HG02973 (cell line): ENCODE measurements around the gene KCNC1.

Experiments
- ATAC-seq: cut with Tn5 transposase; IDR thresholded peaks from one replicate; pipeline ENCODE4 v1.9.1; 2021; ENCODE audit warnings: moderate library complexity; ENCODE audit not compliant: unreplicated experiment

KCNC1 gene

DNA sequence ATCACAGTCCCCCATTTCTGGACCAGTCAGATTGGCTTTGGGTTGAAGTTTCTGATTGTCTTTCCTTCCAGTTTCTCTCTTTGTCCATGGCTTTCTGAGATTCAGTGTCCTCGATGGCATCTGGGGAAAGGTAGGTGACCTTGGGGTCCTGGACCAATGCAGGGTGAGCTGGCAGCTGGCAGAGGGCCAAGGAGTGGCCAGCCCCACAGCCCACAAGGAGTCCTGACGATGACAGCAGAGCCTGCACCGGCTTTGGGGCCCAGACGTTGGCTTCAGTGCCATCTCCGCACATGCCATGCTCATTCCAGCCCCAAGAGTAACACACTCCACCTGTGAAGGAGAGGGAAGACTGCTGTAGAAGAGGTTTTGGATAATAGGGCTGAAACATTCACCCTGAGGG lies 53.5 kb downstream of the KCNC1 start:
- no peak for ATAC-seq

DNA sequence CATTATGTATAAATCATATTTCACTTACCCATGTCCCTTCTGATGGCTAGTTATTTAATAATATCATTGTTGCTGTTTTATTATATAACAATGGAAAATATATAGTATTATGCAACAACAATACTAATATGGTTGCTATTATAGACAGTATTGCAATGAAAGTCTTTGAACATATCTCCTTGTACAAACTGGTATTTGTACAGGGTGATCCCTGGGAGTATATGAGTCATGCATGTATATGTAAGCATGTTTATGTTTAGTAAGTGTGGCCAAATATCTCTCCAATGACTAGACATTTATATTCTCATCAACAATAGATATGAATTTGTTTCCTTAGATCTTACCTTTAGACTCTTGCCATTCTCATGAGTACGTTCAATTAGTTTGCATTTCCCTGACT lies 55.9 kb downstream of the KCNC1 start:
- ATAC-seq, result no peak

DNA sequence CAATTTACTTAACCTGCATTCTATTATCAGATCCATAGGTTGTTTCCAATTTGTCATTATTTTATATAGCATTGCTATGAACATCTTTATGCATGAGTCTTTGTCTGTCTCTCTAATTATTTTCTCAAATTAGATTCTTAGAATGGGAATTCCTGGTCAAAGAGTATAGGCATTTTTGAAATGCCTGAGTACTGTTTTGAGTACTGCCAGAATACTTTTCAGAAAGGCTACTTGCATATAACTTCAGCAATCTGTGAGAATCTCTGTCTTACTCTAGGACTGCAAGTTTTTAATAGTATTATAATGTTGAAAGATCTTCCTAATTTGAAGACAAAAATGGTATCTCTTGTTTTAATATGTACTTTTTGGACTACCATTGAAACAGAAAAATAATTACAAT lies 56.6 kb downstream of the KCNC1 start:
- no peak for ATAC-seq

DNA sequence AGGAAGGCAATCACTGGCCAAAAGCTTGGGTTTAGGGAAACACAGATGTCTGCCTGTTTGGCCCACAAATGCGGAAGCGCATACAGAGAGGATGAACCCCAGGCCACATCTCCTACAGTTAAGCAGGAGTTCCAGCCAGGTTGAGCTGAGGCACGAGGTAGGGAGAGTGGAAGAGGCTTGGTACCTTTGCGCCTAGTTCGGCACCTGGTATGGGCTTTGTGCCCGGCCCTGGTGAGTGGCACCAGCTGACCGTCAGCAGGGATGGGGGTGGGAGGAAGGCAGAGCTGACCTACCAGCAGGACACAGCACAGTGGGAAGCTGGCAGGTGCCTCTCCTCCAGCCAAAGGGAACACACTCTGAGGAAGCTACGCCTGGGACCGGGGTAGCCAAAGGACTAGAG lies 57.6 kb downstream of the KCNC1 start:
- ATAC-seq, result no peak

DNA sequence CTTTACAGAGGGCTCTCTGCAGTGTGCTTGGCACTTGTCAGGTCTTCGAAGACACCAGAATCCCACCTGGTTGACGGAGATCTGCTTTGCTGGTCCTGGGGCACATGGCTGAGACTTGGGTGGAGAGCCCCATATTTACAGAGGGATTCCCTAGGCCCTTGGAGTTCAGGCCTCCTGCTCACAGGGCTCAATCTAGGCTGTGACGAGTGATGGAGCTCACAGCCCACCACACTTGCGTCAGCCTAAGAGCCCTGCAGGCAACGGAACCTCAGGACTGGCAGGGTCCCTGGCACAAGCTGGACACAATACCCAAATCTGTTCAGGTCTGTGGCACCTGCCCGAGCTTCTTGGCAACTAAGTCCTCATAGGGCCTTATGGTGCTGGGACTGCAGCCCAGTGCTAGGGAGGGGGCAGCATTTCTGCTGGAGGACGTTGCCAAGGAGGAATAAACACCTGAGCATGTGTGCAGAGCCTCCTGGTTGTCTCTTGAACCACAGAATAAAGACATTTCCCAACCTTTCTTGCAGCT lies 59.1 kb downstream of the KCNC1 start:
- no peak for ATAC-seq

DNA sequence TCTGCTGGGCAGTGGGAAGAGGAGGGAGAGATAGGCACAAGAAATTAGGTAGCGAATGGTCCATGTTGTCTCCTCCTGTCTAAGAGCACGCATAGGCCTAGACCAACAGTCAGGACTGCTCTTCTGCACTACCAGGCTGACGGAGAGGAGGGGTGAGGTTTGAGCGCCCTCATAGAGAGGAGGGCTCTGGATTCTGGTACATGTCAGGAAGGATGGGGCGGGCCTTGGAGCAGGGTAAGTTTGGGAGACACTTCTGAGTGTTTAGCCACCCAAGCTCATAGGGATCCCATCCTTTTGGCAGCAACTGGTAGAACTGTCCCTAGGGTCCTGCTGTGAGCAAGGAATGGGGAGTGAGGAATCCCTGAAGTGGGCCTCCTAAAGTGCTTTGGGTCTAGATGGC lies 60.4 kb downstream of the KCNC1 start:
- no peak for ATAC-seq

DNA sequence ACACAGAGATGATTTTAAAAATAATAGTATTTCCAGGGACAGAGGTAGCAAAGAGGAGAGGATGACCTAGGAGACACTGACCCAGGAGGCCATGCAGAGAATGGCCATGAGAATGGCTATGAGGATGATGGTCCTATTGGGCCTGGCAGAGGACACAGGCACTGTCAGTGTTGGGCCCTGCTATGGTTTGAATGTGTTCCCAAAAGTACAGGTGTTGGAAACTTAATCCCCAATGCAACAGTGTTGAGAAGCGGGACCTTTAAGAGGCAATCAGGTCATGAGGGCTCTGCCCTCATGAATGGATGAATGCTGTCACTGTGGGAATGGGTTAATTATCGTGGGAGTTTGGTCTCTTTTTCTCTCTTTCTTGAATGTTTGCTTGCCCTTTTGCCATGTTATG lies 61.6 kb downstream of the KCNC1 start:
- no peak for ATAC-seq

DNA sequence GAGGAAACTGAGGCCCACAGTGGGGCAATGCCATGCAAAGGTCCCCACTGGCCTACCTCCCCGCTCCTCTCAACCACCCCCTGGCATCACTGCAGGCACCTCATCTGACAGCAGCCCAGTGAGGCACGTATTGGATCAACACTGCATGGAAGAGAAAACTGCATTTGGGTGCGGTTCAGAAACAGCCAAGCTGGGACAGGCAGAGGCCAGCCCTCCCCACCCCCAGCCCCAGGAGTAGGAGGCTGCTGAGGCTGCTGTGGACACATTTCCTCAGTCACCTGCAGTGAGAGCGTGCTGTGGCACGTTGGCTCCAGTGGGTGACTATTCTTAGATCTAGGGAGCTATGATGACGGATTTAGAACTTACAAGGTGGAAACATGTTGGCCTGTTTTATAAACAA lies 63.7 kb downstream of the KCNC1 start:
- ATAC-seq, result no peak

DNA sequence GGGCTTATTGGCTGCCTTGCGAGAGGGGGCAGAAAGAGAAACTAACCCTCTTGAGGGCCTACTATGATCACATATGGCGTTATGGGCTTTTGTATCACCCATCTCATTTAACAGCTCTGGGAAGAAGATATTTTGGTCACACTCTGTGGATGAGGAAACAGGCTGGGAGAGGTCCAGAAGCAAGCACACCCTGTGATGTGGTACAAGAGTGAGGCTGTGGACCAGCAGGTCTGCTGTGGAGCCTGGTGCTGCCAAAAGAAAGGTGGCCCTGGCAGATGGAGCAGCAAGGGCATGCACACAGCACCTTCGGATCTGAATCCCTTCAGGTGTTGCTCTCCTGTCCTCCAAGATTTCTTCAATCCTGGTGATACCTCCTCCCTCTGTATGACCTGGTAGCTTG lies 64.1 kb downstream of the KCNC1 start:
- no peak for ATAC-seq

DNA sequence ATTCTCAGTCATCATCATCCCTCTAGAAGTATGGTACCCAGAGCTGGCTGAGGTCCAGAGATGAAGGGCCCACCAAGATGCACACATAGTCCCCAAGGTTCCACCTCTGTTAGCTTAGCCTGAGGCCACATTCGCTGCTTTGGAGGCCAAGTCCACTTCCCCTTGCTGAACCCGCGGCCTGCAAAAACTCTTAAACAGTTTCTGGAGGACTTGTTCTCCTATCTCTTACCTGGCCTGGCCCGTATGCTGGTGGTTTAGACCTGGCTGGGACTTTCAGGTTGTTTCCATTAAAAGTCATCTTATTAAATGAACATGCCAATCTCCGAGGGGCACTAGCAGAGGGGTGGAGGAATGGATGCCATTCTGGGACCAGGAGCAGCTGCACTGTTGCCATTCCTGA lies 64.6 kb downstream of the KCNC1 start:
- no peak for ATAC-seq

DNA sequence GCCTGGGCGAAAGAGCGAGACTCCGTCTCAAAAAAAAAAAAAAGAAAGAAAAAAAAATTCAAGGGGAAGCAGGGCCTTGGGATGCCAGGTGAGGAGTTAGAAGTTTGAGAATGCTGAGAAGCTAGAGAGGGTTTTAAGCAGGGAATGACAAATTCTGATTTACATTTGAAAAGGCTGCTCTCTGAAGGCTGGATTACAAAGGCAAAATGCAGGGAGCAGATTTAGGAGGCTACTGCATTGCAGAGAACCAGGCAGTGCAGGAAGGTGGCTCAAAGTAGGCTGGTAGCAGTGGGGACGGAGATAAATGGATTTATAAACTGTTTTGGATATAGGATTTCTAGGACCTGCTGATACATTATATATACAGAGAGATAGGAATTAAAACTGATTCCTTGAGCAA lies 66.6 kb downstream of the KCNC1 start:
- ATAC-seq, result no peak

DNA sequence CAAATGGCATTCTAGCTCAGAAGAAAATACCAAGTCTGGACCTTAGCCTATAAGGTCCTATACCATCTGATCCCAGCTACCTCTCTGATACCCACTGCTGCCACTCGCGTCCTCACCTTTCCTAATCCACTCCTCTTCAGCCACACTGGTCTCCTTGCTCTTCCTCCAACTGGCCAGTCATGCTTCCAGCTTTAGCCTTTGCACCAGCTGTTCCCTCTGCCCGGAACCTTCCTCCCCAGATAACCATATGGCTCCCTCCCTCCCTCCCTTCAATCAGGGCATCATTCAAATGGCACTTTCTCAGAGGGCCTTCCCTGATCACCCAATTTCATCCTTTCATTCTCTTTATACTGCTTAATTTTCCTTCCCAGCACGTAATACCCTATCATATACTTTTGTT lies 67.9 kb downstream of the KCNC1 start:
- no peak for ATAC-seq

DNA sequence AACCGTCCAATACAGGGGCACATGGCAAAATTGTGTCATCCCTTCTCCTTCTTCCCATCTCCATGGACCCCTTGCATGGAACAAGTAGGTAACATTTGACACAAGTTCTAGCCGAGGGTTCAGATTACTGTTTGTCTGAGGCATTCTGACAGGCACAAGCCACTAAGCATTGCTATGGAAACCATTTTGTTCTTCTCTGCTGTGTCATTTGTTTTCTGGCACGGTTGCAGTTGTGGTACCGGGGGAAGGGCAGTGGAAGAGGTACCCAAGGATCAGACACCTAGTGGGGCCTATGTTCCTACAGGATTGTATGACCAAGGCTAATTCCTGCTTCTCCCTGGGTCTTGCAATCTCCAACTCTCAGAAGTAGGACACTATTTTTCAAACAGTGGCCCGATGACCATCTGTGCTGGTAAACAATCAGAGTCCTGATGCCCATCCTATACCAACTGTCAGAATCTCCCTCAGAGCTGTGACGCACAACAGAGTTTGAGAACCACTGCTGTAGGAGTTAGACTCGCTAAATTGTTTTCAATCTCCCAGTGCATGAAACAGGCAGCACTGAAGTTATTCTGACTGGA lies 69.3 kb downstream of the KCNC1 start:
- no peak for ATAC-seq

DNA sequence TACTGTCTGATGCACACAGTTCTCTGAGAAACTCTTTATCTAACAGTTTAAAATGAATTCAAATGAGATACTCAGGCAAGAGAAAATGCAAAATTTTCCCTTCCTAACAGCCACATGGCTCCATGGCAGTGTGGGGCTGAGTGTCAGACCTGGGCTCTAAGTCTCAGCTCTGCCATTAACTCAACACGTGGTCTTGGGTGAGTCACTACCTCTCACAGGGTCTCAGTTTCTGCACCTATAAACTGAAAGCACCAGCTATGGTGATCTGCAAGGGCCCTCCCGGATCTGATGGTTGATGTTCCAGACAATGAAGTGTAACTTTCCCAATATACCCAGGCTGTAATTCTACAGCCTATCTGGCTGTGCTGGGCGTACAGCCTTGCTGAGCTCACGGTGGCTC lies 70.5 kb downstream of the KCNC1 start:
- no peak for ATAC-seq

DNA sequence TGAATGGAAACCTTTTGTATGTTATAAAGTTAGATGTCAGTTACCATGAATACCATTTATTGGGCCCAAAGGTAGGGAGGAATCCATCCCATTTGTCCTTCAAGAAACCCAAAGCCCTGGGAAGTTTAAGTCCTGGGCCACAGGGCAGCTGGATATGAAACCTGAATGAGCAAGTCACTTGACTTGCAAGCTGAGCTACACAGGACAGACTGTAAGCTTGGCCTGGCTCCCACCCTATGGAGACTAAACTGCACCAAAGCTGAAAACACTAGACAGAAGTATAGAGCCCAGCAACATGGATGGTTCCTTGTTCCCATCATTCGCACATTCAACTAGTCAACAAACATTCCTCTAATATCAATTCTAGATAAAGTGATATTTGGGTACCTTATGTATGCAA lies 71.3 kb downstream of the KCNC1 start:
- no peak for ATAC-seq

DNA sequence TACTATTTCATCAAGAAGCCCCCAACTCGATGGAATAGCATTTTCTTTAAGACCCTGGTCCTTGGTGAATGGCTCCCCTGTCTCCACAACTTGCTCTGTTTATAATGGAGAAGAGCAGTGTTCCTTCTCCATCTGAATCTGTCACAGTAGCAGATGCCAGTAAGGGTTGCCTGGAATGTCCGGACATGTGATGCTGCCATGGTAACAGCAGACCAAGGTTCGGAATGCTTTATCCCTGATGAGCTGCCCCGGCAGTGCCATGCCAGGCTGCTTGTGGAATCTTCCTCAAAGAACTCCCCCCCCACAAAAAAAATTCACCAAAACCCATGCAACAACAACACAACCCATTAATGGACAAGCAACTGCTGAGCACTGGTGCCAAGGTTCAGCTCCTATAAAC lies 72.5 kb downstream of the KCNC1 start:
- no peak for ATAC-seq

DNA sequence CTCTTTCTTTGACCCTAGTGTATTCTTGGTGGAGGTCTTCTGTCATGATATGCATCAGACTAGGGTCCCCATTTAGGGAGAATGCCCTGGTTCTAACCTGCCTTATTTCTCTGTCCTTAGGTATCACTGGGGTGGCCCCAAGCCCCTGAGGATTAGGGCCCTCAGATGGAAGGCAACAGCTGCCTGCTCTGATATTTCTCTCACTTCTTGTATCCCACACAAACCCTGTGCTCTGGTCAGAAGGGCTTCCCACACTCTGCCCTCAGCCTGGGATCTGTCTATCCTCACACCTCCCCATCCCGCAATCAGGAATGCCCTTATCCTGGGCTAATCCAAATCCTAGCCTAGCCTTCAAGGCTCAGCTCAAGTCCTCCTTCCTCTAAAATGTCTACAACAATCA lies 75.5 kb downstream of the KCNC1 start:
- ATAC-seq, result no peak

DNA sequence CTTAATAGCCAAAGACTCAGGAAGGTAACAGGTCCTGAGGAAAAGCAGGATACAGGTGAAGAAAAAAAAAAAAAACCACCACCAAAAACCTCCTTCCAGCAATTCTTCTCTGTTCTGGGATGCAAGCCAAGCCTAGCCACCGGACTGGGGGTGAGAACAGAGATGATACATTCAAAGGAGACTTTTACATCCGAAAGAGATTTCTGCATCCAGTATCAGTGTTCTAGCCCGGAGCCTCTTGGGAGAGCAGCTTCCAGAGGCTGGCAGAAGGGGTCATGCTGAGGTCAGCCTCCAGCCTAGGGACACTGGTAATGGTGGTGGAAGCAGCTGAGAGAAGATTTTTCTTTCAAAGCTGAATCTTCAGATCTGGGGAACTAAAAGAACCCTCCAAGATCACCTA lies 76.2 kb downstream of the KCNC1 start:
- ATAC-seq, result no peak

DNA sequence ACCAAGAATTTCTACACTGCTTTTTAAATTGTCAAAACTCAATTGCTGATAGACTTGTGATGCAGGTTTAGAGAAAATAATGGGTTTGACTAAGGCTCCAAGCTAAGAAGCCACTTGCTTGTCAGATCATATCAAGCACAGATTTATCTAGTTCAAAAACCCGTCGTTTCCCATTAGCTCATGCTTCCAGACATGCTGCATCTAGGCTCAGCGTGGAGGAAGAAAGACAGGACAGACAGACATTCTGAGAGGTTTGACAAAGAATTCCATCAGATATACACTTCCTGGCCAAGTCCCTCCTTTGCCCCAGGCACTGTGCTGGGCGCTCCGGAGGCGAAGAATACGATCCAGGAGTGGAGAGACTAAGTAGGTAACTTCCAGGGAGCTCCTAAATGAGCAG lies 76.8 kb downstream of the KCNC1 start:
- ATAC-seq, result no peak

DNA sequence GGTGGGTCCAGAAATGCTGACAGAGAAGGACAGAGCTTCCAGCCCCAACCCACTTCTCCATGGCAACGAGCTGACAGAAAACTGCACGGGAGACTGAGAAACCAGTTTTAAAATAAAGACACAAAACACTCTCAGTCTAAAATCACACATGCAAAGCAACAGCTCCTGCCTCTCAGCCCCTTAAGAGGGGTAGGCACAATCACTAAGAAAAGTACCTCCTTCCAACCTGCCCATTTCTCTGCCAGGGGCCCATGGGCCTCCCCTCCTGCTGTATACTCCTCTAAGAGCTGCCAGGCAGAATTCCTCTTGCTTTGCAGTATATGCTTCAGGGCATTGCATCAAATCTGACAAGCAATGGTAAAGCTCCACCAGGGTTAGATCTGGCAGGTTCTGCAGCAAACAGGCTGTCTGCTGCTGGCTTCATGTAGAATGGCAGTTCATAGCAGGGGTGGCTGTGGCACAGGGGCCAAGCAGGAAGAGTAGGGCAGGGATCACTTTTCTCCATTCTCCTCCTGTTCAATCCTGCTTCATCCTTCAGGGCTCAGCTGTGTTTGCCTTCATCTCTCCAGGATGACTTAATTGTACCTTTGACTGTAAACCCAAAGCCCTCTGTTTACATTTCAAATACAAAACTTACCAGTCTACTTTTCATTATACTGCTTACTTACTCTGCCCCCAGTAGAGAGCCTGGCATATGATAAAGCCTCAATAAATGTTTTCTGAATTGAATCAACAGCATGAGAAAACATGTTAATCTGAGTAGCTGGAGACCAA lies 77.7 kb downstream of the KCNC1 start:
- no peak for ATAC-seq

DNA sequence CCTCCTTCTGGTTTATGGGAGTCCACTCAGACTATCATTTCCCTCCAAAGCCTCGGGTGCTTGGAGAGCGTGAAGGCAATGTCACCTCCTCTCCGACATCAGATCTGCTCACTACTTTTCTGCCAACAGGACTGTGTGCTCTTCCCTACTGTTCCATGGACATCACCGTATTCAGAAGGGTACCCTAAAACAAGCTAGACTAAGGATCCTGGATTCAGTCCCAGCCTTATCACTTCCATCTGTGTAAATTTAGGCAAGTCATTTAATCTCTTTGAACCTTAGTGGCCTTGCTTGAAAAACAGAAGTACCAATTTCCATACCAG lies 78.2 kb downstream of the KCNC1 start:
- no peak for ATAC-seq

DNA sequence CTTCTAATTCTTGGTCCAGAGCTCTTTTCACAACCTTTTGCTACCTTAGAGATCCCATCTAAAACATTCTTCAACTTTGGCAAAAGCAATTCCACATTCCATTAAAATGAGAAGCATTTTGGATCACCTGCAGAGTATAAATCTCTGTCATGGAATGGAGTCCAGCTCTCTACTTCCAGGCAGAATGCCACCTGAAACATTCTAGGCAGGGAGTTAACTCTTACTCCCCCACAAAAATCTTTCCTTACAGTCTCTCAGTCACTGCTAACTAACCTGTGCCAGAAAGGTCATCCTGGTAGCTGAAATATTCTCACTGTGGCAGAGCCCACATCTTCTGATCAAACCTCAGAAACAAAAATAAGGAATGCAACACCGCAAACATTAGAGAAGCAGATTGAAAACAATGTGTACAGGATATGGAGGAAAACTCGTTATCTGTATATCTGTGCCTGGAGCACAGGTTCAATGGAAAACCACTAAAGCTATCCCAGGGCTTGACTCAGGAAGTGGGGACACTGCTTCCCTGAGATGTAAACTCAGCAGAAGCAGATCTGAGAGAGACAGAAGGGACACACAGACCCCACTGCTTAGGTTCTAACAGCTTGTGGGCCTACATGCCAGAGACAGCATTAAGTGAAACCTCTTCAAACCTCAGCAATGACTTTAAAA lies 78.9 kb downstream of the KCNC1 start:
- ATAC-seq, result no peak
